GM13976 (cell line): ENCODE measurements around the gene CHRNA4.

Experiments
- DNase-seq: peaks from one replicate; pipeline ENCODE4 v3.0.0; 2012; ENCODE audit warnings: low spot score
- in situ Hi-C: fragments of 300-500 bp; cut with MboI; formaldehyde crosslinking; loops from one replicate; pipeline ENCODE4 v1.12.0; 2022; ENCODE audit warnings: low sequenced_read_pairs, mixed read lengths, inconsistent platforms; ENCODE audit not compliant: unreplicated experiment
- TF ChIP-seq, protein P1 (sequence below): IDR thresholded peaks from 2 replicates; pipeline ENCODE4 v1.5.1; 2012; ENCODE audit warnings: borderline replicate concordance, mild to moderate bottlenecking; ENCODE audit not compliant: insufficient read depth; ENCODE audit errors: extremely low read depth, missing control alignments, control extremely low read depth

The CHRNA4 gene

DNA sequence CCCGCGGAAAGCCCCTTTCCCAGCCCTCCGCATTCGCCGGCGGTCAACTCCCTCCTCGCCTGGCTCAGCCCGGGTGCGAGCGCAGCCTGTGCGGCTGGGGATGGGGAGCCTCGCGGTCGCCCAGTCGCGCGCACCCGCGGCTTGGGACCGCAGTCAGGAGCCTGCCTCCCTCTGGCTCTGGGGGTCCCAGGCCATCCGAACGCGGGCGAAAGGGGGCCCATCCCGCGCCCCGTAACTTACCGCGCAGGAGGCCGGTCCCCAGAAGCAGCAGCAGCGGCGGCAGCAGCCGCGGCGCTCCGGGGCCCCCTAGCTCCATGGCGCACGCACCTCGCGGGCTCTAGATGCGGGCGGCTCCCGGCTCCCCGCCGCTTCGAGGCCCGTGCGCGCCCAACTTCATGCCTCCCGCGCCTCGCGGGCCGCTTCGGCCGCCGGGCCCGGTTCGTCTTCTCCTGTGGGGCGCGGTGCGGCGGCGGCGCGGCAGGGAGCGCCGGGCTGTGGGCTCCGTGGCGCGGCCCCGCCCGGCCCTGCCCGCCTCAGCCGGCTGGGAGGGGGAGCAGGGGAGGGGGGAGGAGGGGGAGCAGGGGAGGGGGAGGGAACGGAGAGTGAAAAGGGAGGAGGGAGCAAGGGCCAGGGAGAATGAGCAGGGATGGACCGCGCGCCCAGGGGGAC, at the start of gene CHRNA4:
Gene CHRNA4, minus strand, starts transcription at position 500 of the 669 bp plus-strand sequence. Its CDS starts 184 bp downstream, at position 316.
- DNase-seq: no peak
- TF ChIP-seq, protein P1, sequence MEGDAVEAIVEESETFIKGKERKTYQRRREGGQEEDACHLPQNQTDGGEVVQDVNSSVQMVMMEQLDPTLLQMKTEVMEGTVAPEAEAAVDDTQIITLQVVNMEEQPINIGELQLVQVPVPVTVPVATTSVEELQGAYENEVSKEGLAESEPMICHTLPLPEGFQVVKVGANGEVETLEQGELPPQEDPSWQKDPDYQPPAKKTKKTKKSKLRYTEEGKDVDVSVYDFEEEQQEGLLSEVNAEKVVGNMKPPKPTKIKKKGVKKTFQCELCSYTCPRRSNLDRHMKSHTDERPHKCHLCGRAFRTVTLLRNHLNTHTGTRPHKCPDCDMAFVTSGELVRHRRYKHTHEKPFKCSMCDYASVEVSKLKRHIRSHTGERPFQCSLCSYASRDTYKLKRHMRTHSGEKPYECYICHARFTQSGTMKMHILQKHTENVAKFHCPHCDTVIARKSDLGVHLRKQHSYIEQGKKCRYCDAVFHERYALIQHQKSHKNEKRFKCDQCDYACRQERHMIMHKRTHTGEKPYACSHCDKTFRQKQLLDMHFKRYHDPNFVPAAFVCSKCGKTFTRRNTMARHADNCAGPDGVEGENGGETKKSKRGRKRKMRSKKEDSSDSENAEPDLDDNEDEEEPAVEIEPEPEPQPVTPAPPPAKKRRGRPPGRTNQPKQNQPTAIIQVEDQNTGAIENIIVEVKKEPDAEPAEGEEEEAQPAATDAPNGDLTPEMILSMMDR: no peak
- in situ Hi-C loops: no loop called here

DNA sequence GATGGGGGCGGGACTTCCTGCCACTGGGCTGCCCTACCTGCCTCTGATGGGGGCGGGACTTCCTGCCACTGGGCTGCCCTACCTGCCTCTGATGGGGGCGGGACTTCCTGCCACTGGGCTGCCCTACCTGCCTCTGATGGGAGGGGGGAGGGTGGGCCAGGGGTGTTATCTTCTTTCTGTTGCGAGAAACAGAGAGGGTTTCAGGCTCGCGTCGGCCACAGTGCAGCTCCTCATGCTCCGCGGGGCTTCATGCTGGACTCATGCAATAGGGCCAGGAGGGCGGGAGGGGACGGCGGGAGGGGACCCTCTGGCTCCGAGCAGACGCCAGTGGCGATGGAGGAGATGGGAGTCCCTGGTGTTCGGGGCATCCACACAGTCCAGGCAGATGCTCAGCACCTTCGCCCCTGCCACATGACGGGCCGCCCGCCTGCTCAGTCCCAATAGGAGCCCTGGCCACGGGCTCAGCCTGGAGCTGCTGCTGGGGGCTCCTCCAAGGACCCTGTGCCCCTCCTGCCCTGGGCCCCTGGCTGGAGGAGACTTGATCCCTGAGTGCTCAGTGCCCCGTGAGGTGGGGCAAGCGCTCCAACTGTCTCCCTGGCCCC, 48.8 kb upstream of the CHRNA4 start:
- DNase-seq: no peak
- in situ Hi-C loops: no loop called here
- TF ChIP-seq, protein P1: no peak

DNA sequence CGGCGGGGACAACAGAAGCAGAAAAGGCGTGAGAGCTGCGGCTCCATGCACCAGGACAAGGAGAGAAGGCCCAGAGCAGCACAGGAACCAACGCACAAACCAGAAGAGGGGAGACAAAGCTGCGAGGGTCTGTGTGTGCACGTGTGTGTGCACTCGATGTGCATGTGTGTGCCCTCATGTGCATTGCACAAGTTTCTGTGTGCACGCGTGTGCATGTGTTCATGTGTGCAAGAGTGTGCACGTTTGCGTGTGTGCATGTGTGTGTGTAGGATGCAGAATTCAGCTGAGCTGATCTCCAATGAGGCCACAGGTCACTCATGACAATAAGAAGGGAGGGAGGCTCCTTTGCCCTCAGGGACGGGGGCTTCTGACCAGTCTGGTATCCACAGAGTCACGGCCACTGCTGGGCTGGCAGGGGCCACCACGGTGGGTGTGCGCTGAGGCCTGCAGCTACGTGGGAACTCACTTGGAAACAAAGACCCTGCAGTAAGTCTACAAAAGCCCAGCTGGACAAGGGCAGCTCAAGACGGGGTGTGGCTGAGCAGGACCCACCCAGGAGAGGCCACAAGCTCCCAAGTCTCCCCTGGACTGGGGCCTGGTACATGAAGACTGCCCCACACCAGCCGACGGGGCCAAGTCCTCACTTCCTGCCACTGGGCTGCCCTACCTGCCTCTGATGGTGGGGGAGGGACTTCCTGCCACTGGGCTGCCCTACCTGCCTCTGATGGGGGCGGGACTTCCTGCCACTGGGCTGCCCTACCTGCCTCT, 48.1 kb upstream of the CHRNA4 start:
- DNase-seq: no peak
- in situ Hi-C loops: no loop called here
- TF ChIP-seq, protein P1: no peak

DNA sequence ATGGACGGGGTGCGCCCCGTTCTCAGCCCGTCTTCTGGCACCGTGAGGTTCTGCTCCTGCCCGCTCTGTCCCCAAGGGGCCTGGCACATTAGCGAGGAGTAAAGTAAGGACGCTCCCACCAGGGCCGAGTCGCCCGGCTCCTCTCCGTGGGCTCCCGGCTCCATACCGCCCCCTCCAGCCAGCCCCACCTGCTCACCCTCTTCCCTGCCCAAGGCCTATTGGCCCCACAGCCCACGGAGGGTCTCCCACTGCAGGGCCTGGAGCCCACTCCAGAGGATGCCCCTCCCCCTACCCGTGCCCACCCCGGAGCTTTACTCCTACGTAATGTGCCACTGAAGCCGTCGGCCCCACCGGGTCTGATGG, 47.5 kb upstream of the CHRNA4 start:
- TF ChIP-seq, protein P1: no peak
- in situ Hi-C loops: no loop called here
- no peak for DNase-seq

GRCh38 chr20:63407928-63408683, 47.0 kb upstream of the CHRNA4 start:
- DNase-seq: no peak

More at GRCh38 chr20:63407928-63408683, 47.0 kb upstream of the CHRNA4 start:
- TF ChIP-seq, protein P1: no peak
- in situ Hi-C loops: no loop called here
